C4-2B (cell line): ENCODE results near the gene LARP4B.

ENCODE experiments used
- ZFX ChIP-seq: fragments of 450-650 bp; IDR thresholded peaks from 2 replicates; pipeline ENCODE4 v1.6.1; 2017
- TF ChIP-seq, protein P1 (sequence below): fragments of 450-650 bp; conservative IDR thresholded peaks from 2 replicates; pipeline ENCODE4 v1.5.1; 2017; ENCODE audit warnings: mild to moderate bottlenecking

DNA sequence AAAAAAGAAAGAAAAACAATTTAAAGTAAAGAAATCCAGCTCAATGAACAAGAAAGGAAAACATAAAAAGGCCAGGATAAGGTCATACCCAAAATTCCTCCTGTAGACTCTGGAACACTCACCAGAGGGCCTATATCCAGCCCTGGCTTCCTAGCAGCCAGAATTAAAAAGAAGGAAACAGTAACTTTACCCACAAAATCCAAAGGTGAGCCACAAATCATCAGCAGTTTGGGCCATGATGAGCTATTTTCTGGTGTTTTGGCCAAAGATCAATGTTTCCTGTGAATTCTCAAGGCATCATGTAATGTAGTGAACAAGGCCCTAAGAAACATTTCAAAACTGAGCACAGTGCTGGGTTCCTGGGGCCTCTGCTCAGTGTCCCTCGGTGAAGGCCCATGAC lies 87.8 kb downstream of the LARP4B start:
- TF ChIP-seq, protein P1, sequence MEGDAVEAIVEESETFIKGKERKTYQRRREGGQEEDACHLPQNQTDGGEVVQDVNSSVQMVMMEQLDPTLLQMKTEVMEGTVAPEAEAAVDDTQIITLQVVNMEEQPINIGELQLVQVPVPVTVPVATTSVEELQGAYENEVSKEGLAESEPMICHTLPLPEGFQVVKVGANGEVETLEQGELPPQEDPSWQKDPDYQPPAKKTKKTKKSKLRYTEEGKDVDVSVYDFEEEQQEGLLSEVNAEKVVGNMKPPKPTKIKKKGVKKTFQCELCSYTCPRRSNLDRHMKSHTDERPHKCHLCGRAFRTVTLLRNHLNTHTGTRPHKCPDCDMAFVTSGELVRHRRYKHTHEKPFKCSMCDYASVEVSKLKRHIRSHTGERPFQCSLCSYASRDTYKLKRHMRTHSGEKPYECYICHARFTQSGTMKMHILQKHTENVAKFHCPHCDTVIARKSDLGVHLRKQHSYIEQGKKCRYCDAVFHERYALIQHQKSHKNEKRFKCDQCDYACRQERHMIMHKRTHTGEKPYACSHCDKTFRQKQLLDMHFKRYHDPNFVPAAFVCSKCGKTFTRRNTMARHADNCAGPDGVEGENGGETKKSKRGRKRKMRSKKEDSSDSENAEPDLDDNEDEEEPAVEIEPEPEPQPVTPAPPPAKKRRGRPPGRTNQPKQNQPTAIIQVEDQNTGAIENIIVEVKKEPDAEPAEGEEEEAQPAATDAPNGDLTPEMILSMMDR, result no peak
- TF ChIP-seq ZFX, result no peak
